Measurements from ENCODE around the gene FBXO38.

Gene FBXO38

DNA sequence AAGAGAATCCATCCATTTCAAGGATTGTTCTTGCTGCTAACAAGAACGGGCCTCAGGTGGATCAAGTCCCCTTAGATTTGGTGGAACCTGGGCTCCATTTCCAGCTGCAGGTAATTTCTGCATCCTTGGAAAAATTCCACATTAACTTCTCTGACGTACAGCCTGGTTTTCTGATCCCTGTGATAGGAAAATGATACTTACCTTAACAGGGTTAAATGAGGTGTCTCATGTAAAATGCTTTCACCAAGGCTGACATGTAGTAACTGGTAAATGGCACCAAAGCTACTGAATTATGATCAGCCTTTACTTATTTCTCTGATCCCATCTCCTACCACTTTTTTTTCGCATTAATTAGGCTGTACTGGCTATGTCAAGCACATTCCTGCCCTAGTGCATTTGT, 93.7 kb downstream of the FBXO38 start:
- DNase-seq, result no peak

DNA sequence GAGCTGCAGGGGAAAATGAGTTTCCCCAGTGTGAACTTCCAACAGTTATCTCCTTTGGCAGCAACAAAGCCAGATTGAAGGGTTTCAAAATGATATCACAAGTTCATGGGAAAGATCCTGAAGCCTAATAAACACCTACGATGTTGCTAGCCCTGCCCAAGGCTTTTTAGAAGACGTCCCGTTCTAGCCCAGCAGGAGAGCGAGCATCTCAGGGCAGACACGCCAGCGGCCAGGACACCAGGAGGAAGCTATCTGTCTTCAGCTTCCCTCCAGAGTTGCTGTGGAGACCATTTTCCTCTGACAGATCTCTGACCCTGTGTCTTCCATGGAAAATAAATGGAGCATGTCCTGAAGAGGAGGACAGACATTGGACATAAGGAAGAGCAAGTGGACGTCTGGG, 98.4 kb downstream of the FBXO38 start:
- no peak for DNase-seq

DNA sequence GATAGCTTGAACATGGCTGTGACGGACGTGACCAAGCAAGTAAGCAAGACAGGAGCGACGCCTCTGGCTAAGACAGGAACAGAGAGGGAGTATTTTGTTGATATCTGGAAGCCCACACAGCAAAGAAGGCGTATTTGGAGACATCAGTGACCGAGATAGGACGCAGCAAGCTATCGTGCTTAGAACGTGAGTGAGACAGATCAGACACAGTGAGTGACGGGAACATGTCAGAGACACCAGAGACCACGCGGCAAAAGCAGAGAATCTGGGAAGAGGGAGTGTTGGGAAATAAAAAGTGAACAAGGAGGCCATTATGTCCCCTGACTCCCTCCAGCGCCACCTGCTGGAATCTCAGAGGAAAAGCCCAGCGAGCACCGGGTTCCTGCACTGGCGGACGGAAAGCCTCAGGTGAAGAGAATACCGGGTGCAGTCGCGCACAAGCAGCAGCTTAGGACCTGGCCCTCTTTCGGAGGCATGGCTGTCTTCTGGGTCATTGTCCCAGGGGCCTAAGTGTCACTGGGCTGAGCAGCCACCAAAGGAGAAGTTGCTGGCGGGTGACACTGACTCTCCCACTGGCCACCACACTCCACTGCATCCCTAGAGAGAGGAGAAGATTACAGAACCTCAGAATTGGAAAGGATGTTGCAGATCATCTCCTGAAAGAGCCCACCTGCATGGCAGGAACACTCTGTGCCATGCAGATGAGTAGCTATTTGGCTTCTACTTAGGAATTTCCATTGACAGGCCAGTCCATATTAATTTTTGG, 99.1 kb downstream of the FBXO38 start:
- DNase-seq, result no peak

- DNase-seq, result no peak
Measured at GRCh38 chr5:148483750-148484149, 100.0 kb downstream of the FBXO38 start.

GRCh38 chr5:148484651-148485050, 100.9 kb downstream of the FBXO38 start:
- DNase-seq, result no peak

DNA sequence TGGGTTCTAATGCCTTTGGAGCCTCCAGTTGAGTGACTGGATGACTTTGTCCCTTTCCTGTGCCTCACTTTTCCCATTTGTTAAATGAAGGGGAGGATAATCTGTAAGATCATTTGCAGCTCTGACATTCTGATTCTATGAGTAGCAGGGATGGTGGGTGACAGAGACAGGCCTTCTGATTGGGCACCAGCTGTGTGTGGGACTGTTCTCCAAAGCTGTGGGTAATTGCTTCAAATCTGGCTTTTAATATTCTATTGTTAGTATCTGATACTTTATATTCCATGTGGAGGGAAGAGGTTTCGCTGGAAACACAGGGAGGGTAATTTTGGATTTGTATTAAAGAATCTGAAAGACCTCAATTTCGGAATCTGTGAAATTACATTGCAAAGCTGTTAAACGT, 102.7 kb downstream of the FBXO38 start:
- no peak for DNase-seq

DNA sequence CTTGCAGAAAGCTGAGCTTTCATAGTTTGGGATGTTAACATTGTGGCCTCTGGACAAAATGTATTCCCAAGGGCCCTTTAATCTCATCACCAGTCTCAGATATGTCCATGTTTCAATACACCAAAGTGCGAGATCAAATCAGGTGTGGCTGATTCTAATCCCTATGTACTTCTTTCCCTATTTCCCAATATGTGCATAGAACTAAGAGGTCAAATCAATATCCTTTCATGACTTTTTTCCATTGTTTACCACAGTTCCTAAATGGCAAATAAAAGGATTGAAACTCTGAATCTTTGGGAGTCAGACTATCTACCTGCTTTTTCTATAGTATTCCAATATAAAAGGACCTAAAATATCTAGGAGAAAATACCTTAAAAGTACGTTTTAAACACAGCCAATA, 105.0 kb downstream of the FBXO38 start:
- DNase-seq, result no peak

GRCh38 chr5:148491015-148491792, 107.4 kb downstream of the FBXO38 start:
- no peak for DNase-seq

DNA sequence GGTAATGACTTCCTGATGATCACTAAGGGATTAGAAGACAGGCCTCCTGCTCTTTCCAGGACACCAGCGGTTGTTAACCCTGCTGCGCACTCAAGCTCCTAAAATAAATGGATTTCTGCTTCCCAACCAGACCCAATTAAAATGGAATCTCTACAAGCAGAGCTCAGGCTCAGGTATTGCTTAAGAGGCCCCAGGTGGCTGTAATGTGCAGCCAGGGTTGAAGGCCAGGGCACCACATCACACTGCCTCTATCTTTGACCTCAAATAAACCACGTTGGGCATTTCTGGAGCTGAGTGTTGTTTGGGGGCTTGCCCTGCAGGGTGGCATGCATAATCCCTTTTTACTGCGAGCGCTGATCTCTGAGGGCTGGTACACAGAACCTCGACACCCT, 108.0 kb downstream of the FBXO38 start:
- no peak for DNase-seq

GRCh38 chr5:148492351-148492750, 108.6 kb downstream of the FBXO38 start:
- no peak for DNase-seq
